Measurements from ENCODE around the gene HK2. TPM values are rescaled to one million over a fixed set of nuclear protein-coding genes. Genes with fewer than 3 reads are reported as not detected.

The HK2 gene
- total RNA-seq, 1 donor = 8.3 TPM

- Histone ChIP-seq H3K27me3 (ENCODE audit: insufficient read depth, low read length) (no peaks in the 10 kb centered on the region), H3K9me3 (ENCODE audit: low read depth, low read length) (no peaks in the 10 kb centered on the region), H3K4me3 (ENCODE audit: low read length) (no peak overlapping the region), H3K4me1 (ENCODE audit: insufficient read depth, low read length) (peaks cover 50% of the 10 kb centered on the region)
These were observed 26.6 kb downstream of the HK2 start for GRCh38 chr2:74860521-74860920.

- Histone ChIP-seq H3K4me3 (ENCODE audit: low read length) (no peak overlapping the region), H3K9me3 (ENCODE audit: low read depth, low read length) (no peaks in the 10 kb centered on the region), H3K27me3 (ENCODE audit: insufficient read depth, low read length) (no peaks in the 10 kb centered on the region), H3K4me1 (ENCODE audit: insufficient read depth, low read length) (peaks cover 58% of the 10 kb centered on the region)
These were observed 27.6 kb downstream of the HK2 start for GRCh38 chr2:74861531-74861930.

GRCh38 chr2:74862020-74862964 lies 28.4 kb downstream of the HK2 start:
- Histone ChIP-seq H3K9me3 (ENCODE audit: low read depth, low read length) (no peaks in the 10 kb centered on the region), H3K4me1 (ENCODE audit: insufficient read depth, low read length) (peaks cover 58% of the 10 kb centered on the region), H3K4me3 (ENCODE audit: low read length) (no peak overlapping the region), H3K27me3 (ENCODE audit: insufficient read depth, low read length) (no peaks in the 10 kb centered on the region)

GRCh38 chr2:74863802-74864248 lies 29.9 kb downstream of the HK2 start:
- H3K4me1 ChIP-seq (ENCODE audit: insufficient read depth, low read length) = peaks cover 56% of the 10 kb centered on the region
- no peak overlapping the region for H3K4me3 ChIP-seq (ENCODE audit: low read length)
- no peaks in the 10 kb centered on the region for H3K9me3 ChIP-seq (ENCODE audit: low read depth, low read length)
- H3K27me3 ChIP-seq (ENCODE audit: insufficient read depth, low read length) = no peaks in the 10 kb centered on the region

- no peaks in the 10 kb centered on the region for H3K9me3 ChIP-seq (ENCODE audit: low read depth, low read length)
- H3K4me3 ChIP-seq (ENCODE audit: low read length) = no peak overlapping the region
- H3K4me1 ChIP-seq (ENCODE audit: insufficient read depth, low read length) = peaks cover 62% of the 10 kb centered on the region
- H3K27me3 ChIP-seq (ENCODE audit: insufficient read depth, low read length) = no peaks in the 10 kb centered on the region
These were observed 31.1 kb downstream of the HK2 start for GRCh38 chr2:74864728-74865722.

- no peaks in the 10 kb centered on the region for H3K27me3 ChIP-seq (ENCODE audit: insufficient read depth, low read length)
- H3K4me1 ChIP-seq (ENCODE audit: insufficient read depth, low read length) = peaks cover 62% of the 10 kb centered on the region
- H3K9me3 ChIP-seq (ENCODE audit: low read depth, low read length) = no peaks in the 10 kb centered on the region
- no peak overlapping the region for H3K4me3 ChIP-seq (ENCODE audit: low read length)
These were observed 32.1 kb downstream of the HK2 start for GRCh38 chr2:74865770-74866674.

- Histone ChIP-seq H3K9me3 (ENCODE audit: low read depth, low read length) (no peaks in the 10 kb centered on the region), H3K27me3 (ENCODE audit: insufficient read depth, low read length) (no peaks in the 10 kb centered on the region), H3K4me1 (ENCODE audit: insufficient read depth, low read length) (peaks cover 63% of the 10 kb centered on the region), H3K4me3 (ENCODE audit: low read length) (no peak overlapping the region)
These were observed 34.1 kb downstream of the HK2 start for GRCh38 chr2:74867841-74868658.

- H3K4me3 ChIP-seq (ENCODE audit: low read length) = no peak overlapping the region
- H3K9me3 ChIP-seq (ENCODE audit: low read depth, low read length) = no peaks in the 10 kb centered on the region
- peaks cover 63% of the 10 kb centered on the region for H3K4me1 ChIP-seq (ENCODE audit: insufficient read depth, low read length)
- no peaks in the 10 kb centered on the region for H3K27me3 ChIP-seq (ENCODE audit: insufficient read depth, low read length)
These were observed 35.6 kb downstream of the HK2 start for GRCh38 chr2:74869517-74869916.

GRCh38 chr2:74870951-74871350 lies 37.0 kb downstream of the HK2 start:
- Histone ChIP-seq H3K9me3 (ENCODE audit: low read depth, low read length) (no peaks in the 10 kb centered on the region), H3K4me1 (ENCODE audit: insufficient read depth, low read length) (peaks cover 64% of the 10 kb centered on the region), H3K4me3 (ENCODE audit: low read length) (no peak overlapping the region), H3K27me3 (ENCODE audit: insufficient read depth, low read length) (no peaks in the 10 kb centered on the region)

- Histone ChIP-seq H3K4me1 (ENCODE audit: insufficient read depth, low read length) (peaks cover 64% of the 10 kb centered on the region), H3K4me3 (ENCODE audit: low read length) (no peak overlapping the region), H3K9me3 (ENCODE audit: low read depth, low read length) (no peaks in the 10 kb centered on the region), H3K27me3 (ENCODE audit: insufficient read depth, low read length) (no peaks in the 10 kb centered on the region)
These were observed 37.5 kb downstream of the HK2 start for GRCh38 chr2:74871414-74871813.

- Histone ChIP-seq H3K27me3 (ENCODE audit: insufficient read depth, low read length) (no peaks in the 10 kb centered on the region), H3K4me3 (ENCODE audit: low read length) (no peak overlapping the region), H3K4me1 (ENCODE audit: insufficient read depth, low read length) (peaks cover 66% of the 10 kb centered on the region), H3K9me3 (ENCODE audit: low read depth, low read length) (no peaks in the 10 kb centered on the region)
These were observed 38.5 kb downstream of the HK2 start for GRCh38 chr2:74872389-74872836.

- Histone ChIP-seq H3K9me3 (ENCODE audit: low read depth, low read length) (no peaks in the 10 kb centered on the region), H3K4me3 (ENCODE audit: low read length) (no peak overlapping the region), H3K27me3 (ENCODE audit: insufficient read depth, low read length) (no peaks in the 10 kb centered on the region), H3K4me1 (ENCODE audit: insufficient read depth, low read length) (peaks cover 63% of the 10 kb centered on the region)
These were observed 39.2 kb downstream of the HK2 start for GRCh38 chr2:74873012-74873665.

Measured in mononuclear cell (primary cell).